Stimulated activated CD8-positive, alpha-beta memory T cell treated with anti-CD3 and anti-CD28 coated beads, Interleukin-2, amount 100 ng/mL, for 48 hours (primary cell): ENCODE results near the gene UBE3D.
"Not testable (repeated sequence)": the region's sequence is repeated elsewhere in the genome, so short reads cannot be mapped to it uniquely, and the experiment has no call there.

Experiments used
- DNase-seq, 2 donors: peaks; one replicate each; pipeline ENCODE4 v3.0.0-alpha.2; 2020; ENCODE audit warnings: low read depth in 2 of 2

The UBE3D gene

DNA sequence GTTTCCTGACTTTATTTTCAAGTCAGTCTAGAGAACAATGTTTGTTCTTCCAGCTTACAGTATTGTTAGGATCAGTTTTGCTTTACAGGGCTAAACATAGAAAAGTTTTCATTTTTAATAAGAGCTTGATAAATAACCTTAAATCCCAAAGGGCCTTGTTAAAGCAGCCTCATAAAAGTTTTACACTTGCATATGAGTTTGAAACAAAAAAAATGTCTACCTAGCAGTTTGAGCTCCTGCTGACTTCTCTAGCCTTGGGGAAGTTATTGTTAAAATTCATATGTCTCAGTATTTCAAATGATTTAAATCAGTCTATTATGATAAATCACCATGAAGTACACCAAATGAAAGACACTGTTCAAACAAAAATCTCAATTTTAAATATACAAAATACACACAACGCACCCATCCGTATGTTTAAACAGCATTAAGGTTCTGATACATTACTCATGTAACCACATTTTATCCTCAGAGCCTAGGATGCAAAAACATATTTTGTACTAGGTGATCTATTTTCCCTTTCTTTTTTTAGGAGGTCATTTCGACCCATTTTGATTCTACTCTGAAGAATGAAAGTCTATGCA lies 87.2 kb downstream of the UBE3D start:
- no peak for DNase-seq

DNA sequence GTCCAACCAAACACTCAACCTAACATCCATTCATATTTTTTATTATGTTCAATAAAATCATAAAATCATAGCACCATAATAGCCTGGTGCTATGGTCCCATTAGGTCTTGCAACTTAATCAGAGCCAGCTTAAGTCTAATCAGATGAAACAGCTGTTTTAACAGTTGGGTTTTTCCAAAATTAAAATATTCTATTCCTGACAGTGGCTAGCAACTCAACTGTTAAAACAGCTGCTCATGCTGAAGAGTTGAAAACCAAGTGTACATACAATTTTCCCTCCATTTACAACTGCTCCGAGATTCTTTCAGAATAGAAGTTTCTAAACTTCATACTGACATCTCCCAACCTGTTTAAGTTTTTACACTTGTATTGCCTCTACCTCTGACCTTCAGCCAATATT lies 89.5 kb downstream of the UBE3D start:
- DNase-seq = no peak

DNA sequence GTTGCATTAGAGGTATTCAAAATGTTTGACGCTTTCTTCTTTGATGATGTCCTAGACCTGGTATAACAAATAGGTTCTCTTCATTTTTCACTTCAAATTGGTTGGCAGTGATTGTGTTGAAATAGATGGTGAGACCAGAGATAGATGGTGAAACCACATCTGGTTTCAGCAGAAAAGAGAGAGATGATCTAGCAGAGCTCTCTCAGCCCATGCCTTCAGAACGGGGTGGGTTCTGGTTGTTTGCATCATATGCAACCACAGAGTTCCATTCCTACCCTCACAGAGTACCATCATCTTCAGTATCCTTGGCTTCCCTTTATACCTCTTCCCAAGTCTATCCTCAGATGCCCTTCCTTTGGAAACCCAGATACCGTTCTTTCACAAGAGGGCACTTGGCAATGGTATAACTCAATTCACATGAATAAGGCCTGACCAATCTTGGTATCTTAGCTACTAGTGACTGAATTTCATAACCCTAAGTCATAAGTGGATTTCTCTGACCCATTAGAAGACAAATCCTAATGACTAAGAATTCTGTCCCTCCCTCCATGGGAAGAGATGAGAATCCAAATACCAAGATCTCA lies 93.7 kb downstream of the UBE3D start:
- DNase-seq = no peak

DNA sequence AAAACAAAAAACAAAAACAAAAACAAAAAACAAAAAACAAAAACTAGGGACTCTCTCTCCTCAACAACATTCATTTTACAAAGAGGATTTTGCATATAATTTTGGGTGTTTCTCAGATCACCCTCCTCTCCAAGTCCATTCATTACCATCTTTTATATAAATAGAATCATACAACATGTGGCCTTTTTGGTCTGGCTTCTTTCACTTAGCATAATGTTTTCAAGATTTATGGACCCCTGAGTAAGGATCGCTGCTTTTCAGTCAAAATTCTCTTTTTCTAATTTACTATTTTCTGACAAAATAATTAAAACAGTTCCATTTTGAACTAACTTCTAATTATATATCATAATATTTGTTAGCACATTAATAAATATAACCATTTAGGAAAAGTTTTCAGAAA lies 94.8 kb downstream of the UBE3D start:
- DNase-seq = no peak

DNA sequence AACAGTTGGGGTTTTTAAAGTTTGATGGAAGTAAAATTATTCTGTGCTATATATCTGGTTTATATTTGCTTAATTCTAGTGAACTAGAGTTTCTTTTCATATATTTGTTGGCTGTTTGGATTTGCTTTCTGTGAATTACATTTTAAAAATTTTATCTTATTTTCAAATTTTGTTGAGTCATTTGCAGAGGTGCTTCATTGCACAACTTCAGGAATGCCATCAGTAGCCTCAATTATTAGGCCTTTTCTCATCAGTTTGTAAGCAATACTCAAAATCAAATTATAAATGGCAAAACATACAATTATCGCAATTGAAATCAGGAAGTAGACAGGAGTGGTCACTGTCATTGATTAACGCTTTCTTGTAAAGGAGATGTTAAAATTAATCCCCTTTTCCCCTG lies 96.9 kb downstream of the UBE3D start:
- DNase-seq = no peak

DNA sequence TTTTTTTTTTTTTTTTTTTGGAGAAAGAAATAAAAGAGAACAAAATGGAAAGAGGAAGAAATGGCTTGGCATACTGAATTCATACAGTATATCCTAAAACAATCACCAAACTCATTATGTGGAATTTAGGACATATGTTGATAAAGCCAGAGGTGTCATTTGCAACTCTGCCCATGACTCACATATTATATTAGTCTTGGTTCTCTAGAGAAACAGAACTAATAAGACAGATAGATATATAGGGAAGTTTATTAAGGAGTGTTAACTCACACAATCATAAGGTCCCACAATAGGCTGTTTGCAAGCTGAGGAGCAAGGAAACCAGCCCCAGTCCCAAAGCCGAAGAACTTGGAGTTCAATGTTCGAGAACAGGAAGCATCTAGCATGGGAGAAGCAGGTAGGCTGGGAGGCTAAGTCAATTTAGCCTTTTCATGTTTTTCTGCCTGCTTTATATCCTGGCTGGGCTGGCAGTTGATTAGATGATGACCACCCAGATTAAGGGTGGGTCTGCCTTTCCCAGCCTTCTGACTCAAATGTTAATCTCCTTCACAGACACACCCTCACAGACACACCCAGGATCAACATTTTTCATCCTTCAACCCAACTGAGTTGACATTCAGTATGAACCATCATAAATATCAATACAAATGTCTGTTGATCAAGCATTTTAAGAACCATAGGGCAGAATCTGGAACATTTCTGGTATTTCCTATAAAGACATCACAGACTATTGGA lies 102.3 kb downstream of the UBE3D start:
- DNase-seq = no peak

DNA sequence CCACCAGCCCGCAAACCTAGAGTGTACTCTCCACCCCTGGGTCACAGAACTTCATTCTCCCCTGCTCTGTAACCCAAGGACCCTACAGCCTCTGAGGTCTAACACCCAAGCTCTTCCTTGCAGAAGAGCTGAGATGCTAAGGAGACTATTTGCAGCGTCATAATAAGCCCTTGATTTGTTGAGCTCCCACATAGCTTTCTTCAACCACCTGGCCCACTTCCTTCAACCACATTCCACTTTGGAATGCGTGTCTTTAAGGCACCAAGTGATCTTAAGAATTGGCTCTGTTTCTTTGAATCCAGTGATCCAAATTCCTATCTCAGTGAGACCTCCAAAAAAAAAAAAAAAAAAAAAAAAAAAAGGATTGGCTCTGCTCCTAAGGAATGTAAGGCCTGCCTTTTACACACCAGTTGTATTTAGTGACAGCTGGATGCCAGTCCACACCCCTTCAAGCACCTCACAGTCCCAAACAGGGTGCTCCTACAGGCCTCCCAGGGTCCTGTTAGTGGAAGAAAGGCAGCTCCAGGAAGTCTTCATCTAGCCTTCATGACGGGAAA lies 106.2 kb downstream of the UBE3D start:
- no peak for DNase-seq

DNA sequence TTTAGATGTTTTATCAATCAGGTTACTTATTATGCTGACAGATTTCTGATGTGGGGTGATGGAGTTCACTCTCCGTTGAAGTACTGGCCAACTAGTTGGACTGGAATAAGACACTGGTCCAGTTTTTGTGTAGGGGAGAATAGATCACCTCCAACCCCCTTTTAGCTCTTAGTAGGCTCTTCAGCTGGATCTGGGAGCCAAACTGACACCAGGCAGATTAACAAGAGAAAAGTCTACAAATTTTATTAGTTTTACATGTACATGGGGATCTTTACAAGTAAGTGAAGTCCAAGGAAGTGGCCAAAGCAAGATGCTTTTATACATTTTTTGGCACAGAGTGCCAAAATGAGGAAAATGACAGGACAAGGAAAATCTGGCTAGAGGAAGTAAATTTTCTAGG lies 107.1 kb downstream of the UBE3D start:
- DNase-seq = no peak

DNA sequence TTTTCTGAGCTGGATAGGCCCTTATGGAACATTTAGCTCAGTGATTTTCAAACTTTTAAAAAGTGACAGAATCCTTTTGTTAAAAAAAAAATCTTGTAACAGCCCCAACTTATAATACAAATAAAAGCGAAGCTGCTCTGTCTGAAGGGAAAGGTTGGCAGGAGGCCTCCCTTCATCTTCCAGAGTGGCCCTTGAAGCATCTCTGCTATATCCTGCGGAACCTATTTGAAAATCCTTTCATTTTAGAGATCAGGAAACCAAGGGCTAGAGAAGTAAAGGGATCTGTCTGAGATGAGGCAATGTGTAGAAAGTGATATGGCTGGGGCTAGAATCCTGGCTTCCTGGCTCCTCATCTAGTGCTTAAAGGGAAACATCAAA lies 107.8 kb downstream of the UBE3D start:
- no peak for DNase-seq

DNA sequence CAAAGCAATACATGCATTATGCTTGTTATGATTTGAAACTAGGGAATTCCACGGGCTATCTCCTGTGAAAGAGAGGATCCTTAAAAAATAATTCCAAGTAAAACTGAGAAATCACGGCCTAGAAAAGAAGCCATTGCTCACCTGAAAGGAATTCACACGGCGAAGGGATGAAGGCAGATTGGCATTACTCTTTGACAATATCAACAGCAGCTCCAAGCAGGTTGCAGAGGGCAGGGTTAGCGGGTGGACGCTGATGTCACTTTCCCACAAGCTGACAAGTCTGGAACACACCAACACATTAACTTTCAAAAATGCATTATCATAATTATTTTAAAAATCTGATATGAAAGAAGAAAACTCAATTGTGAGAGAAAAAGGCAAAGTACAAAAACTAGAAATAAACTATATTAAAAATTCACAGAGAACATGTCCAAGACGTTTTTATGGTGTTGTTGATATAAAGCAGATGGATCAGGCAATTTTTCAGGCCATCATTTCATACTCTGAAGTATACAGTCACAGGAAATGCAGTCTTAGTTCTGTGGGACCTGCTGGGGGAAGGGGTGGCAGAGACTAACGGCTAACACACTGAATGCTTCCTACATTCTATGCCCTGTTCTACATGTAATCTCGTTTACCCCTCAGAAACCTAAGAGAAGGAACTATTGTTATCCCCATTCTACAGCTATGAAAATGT lies 108.3 kb downstream of the UBE3D start:
- no peak for DNase-seq

DNA sequence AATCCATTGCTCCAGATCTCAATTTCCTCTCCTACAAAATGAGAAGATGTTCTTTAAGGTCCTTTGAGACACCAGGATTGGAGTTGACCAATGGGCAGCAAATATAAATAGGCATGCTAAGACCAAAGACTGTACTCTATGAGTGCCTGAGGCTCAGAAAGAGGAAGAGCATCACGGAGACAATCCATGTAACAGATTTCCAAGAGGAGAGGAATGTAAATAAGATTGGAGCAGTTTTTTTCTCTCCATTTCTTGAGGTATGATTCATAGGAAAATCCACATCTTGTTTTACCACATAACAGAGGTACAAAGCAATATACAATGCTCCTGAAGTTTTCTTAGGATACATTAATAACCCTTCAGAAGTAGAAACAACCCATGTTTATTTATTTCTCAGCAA lies 109.8 kb downstream of the UBE3D start:
- DNase-seq = no peak

DNA sequence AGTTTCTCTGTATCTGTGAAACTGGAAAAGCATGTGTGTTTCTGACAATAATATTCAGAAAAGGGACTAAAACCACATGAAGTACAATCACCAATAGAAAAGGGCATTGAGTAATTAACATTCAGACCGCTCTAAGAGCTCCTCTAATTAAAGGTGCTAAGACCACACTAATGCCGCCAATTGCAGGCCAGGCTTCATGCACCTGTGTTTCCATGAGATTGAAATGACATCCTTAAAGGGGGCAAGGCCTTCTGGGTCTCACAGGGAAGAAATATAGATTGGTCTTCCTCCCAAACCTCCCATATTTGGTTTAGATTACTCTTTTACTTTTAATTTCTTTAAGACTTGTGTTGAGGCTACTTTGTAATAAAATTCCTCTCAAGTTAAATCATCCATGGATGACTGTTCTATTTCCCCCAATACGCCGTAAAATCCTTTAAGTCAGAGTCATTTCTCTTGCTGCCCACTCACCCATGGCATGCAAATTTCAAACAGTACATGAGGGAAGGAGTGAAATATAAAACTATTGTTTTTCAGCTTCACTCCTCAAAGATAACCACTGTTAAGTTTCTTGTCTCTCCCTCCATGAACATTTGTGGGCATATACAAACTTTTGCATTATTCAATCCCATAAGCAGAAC lies 110.6 kb downstream of the UBE3D start:
- DNase-seq = no peak

DNA sequence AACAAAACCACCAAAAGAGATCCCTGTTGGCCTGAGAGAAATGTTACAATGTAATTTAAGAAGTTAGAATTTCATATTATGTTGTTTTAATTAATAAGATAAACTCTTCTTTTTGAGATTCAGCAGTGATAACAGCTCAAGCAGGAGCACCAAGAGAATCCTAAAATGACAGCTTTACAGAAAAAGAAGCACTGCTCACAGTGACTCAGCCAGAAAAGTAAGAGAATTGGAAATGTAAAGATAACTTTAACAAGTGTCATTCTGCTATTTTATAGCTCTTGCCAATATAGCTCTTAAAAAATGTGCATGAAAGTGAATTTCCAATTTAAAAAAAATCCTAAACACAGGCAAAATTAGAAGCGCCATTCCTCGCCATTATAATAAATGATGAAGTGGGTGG lies 111.3 kb downstream of the UBE3D start:
- DNase-seq = no peak

DNA sequence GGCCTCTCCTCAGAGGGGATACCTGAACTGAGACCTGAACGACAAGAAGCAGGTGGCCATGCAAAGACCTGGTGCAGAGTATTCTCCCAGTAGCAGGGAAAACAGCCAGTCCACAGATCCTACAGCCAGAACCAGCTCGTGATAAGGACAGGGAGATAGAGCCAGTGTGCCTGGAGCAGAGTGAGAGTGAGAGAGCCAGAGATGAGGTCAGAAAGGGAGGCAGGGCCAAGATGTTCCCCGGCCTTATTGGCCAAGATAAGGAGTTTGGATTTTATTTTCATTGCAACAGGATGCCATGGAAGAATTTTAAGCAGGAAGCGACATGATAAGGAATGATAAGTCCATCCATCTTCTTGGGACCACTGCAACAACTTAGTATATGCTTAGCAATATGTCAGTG lies 111.8 kb downstream of the UBE3D start:
- DNase-seq = no peak

DNA sequence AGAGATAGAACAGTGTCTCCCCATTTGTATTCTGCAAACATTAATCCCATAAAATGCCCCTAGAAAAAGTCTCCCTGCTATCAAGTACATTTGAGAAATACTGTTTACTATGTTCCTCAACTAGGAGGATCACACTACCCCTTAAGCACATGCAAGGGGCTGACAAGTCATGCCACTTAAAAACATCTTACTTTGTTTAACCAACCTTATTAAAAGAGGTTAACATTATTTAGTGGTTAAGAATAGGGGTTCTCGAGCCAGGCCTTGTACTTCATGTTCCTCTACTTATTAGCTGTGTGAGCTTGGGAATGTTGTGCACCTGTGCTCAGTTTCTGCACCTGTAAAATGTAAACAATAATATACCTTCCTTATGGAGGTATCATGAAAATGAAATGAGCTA lies 113.7 kb downstream of the UBE3D start:
- DNase-seq = no peak

DNA sequence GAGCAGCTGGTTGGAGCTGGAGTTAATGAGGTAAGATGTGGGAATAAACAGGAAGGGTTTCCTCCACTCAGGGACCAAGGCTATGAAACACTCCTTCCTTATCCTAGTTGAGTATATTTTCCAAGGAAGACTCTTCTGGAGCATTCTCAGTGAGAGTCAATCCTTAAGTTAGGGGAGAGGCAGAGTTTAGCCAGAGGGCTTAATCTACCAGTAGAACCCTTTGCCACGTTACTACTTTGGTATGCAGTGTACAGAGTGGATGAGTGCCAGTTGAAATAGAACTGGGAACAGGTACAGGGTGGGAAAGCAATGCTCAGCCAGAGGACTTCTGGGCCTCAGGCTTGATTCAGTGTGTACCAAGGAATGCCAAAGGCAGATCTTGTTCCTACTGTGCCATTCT lies 114.3 kb downstream of the UBE3D start:
- DNase-seq = no peak

DNA sequence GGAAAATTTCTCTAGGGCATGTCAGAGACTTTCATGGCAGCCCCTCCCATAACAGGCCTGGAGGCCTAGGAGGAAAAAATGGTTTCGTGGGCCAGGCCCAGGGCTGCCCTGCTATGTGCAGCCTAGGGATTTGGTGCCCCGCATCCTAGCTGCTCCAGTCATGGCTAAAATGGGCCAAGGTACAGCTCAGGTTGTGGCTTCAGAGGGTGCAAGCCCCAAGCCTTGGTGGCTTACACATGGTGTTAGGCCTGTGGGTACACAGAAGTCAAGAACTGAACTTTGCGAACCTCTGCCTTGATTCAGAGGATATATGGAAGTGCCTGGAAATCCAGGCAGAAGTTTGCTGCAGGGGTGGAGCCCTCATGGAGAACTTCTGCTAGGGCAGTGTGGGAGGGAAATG lies 134.7 kb downstream of the UBE3D start:
- not testable (repeated sequence) for DNase-seq

DNA sequence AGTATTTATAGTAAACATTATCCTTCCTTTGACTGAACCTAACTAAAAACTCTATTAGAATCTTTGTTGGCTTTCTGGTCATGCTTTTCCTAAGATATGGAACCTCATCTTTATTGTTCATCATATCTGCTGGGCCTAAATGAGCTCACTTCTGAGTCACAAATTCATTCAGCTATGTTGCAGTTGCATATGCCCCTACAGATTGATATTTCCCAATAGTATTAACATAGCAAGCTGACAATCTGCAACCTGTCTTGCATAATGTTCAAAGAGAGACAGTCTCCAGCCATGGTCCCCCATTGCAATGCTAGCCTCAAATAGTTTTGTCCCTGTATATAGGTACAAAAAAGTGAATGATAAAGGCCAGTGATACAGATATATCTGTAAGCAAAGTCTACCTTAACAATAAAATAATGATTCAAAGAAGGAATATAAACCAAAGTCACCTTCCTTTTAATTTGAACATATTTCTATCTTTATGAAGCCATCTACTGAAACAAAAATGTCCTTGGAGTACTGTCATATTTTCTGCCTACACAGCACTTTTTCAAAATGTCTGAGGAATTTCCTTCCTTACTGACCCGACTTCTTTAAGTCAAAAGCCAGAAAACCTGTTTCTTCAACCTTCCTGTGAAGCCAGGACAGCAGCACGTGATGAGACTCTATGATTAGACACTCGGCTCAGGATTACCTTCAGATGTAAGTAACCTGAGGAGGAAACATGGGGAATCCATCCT lies 140.7 kb downstream of the UBE3D start:
- no peak for DNase-seq

DNA sequence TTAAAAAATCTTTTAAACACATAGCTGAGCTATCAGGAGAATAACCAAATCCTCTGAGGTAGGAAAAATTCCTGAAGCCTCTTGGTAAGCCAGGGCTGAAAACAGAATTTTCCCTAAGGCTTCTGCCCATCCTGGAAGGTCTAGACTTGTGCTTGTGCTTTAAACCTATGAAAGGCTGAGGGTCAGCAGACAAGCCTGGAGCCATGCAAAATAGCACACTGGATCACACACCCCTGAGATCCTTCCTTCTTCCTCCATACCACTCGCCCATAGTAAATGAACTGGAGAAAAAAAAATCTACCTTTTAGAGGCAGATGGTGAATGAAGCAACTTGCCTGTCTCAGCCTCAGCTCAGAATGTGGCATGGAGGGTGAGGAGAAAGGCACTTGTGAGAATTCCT lies 144.4 kb downstream of the UBE3D start:
- no peak for DNase-seq

DNA sequence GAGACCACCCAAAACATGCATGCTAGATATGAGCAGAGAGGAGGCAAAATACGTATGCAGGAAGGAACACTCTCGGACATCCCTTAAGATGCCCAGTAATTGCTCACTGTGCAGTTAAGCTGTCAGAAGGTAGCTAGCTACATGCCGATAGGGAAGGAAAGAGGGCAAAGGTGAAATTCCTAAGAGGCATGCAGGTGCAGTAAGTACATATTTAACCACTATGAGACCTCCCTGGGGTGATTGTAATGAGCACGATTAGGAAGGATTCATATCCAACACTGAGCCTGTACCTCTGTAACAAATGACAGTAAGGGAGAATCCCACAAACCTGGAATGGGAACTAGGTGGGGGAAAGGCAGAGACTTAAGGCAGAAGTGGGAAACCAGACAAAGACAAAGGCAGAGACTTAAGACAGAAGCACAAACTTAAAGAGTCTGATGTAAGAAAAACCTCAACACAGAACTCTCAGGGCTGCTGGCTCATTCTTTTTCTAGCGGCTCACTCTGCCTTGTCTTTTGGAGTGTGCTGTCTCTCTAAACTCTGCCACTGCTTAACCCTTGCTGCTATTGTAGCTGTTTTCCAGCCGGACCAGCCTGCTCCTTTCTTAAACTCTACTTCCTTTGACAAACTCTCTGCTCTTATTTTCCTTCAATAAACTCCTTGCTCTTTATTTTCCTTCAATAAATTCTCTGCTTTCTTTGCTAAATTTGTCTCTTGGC lies 148.1 kb downstream of the UBE3D start:
- no peak for DNase-seq

DNA sequence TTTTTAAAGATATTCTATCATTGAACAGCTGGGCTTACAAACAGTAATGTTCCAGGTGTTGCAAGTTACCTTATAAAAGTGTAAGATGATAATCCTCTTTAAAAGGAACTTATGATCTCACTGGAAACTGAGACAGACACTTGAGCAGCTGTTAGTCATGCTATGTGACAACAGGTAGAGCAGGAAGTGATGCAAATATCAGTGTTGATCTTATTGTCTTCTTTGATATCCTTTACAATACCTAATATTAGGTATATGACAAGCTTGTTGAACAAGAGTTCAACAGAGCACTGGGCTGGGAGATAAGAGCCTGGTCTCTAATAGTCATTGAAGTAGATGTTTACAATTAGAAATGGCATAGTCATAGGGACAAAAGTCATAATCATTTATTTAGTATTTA lies 150.0 kb downstream of the UBE3D start:
- DNase-seq = no peak
